Measurements from ENCODE around the gene FAR2.

The FAR2 gene

DNA sequence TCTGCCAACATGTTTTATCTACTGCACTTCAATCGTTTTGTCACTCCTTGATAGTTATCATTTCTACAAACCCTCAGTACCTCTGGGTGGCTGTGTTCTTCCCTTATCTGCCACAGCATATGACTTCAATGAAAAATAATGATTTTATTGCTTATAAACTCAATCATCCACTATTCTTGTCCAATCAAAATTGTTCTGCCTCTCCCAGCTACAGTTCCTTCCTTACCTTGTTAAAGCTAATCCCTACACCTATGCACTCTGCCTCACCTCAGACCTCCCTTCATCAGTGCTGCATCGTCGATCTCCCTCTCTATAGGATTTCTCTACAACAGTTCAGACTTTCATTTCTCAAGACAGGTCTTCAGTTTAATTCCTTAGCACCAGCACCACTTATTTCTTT lies 173.1 kb downstream of the FAR2 start:
- Histone ChIP-seq H3K4me3 (replicated peaks; ENCODE audit: insufficient read depth, low read length) (no peak overlapping the region), H3K27me3 (ENCODE audit: insufficient read depth, poor library complexity, severe bottlenecking) (no peaks in the 10 kb centered on the region), H3K27ac (replicated peaks) (no peak overlapping the region)
- no peak for DNase-seq (ENCODE audit: low read depth in 1 of 2, low spot score in 1 of 2)
- TF ChIP-seq, protein P1, sequence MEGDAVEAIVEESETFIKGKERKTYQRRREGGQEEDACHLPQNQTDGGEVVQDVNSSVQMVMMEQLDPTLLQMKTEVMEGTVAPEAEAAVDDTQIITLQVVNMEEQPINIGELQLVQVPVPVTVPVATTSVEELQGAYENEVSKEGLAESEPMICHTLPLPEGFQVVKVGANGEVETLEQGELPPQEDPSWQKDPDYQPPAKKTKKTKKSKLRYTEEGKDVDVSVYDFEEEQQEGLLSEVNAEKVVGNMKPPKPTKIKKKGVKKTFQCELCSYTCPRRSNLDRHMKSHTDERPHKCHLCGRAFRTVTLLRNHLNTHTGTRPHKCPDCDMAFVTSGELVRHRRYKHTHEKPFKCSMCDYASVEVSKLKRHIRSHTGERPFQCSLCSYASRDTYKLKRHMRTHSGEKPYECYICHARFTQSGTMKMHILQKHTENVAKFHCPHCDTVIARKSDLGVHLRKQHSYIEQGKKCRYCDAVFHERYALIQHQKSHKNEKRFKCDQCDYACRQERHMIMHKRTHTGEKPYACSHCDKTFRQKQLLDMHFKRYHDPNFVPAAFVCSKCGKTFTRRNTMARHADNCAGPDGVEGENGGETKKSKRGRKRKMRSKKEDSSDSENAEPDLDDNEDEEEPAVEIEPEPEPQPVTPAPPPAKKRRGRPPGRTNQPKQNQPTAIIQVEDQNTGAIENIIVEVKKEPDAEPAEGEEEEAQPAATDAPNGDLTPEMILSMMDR (IDR thresholded peaks at IDR 0.05; ENCODE audit: insufficient read depth, low read length) = no peak
- TF ChIP-seq, protein P2, sequence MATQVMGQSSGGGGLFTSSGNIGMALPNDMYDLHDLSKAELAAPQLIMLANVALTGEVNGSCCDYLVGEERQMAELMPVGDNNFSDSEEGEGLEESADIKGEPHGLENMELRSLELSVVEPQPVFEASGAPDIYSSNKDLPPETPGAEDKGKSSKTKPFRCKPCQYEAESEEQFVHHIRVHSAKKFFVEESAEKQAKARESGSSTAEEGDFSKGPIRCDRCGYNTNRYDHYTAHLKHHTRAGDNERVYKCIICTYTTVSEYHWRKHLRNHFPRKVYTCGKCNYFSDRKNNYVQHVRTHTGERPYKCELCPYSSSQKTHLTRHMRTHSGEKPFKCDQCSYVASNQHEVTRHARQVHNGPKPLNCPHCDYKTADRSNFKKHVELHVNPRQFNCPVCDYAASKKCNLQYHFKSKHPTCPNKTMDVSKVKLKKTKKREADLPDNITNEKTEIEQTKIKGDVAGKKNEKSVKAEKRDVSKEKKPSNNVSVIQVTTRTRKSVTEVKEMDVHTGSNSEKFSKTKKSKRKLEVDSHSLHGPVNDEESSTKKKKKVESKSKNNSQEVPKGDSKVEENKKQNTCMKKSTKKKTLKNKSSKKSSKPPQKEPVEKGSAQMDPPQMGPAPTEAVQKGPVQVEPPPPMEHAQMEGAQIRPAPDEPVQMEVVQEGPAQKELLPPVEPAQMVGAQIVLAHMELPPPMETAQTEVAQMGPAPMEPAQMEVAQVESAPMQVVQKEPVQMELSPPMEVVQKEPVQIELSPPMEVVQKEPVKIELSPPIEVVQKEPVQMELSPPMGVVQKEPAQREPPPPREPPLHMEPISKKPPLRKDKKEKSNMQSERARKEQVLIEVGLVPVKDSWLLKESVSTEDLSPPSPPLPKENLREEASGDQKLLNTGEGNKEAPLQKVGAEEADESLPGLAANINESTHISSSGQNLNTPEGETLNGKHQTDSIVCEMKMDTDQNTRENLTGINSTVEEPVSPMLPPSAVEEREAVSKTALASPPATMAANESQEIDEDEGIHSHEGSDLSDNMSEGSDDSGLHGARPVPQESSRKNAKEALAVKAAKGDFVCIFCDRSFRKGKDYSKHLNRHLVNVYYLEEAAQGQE (IDR thresholded peaks at IDR 0.05; ENCODE audit: insufficient replicate concordance, low read depth) = no peak
- TF ChIP-seq POLR2AphosphoS5 (IDR thresholded peaks at IDR 0.05; ENCODE audit: low read depth) = no peak
- no peak for TF ChIP-seq SPI1 (IDR thresholded peaks at IDR 0.05; ENCODE audit: borderline replicate concordance, low read depth)
- no peak for TF ChIP-seq GABPA (IDR thresholded peaks at IDR 0.05; ENCODE audit: low read depth)

DNA sequence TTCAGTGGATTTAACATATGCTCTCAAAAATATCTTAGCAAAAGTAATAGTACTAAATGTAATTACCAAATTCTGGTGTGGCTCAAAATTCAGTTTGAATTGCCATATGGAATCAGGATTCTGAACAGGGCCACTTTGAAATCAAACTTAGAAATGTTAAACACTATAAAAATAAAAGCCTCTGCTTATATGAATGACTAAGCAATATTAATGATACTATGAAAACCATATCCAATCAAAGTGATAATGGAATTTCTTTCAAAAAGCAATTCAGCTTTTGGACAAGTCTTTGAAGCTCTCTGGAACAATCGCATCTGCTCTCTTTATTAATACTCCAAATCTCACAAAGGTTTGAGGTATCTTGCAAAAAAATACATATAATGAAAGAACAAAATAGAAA lies 180.3 kb downstream of the FAR2 start:
- DNase-seq (ENCODE audit: low read depth in 1 of 2, low spot score in 1 of 2) = no peak
- Histone ChIP-seq H3K27ac (replicated peaks) (no peak overlapping the region), H3K4me3 (replicated peaks; ENCODE audit: insufficient read depth, low read length) (no peak overlapping the region), H3K27me3 (ENCODE audit: insufficient read depth, poor library complexity, severe bottlenecking) (no peaks in the 10 kb centered on the region)
- TF ChIP-seq GABPA (IDR thresholded peaks at IDR 0.05; ENCODE audit: low read depth) (no peak), POLR2AphosphoS5 (IDR thresholded peaks at IDR 0.05; ENCODE audit: low read depth) (no peak), SPI1 (IDR thresholded peaks at IDR 0.05; ENCODE audit: borderline replicate concordance, low read depth) (no peak)
- TF ChIP-seq, protein P1 (IDR thresholded peaks at IDR 0.05; ENCODE audit: insufficient read depth, low read length) = no peak
- TF ChIP-seq, protein P2 (IDR thresholded peaks at IDR 0.05; ENCODE audit: insufficient replicate concordance, low read depth) = no peak

DNA sequence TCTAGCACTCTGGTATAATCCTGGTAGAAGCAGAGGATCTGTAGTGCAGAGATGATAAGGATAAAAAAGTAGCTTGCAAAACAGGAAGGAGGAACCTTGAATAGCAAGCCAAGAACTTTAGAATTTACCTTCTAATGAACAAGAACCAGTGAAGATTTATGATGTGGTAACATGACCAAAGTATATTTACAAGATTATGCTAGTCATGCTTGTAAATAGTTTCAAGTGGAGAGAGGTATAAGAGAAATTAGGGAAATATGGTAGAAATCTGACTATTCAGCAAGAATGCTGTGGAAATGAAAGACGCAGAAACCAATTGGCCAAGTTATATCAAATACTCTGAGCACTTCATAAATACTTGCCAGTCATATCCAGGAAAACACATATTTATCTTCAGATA lies 184.1 kb downstream of the FAR2 start:
- TF ChIP-seq, protein P2 (IDR thresholded peaks at IDR 0.05; ENCODE audit: insufficient replicate concordance, low read depth) = no peak
- TF ChIP-seq SPI1 (IDR thresholded peaks at IDR 0.05; ENCODE audit: borderline replicate concordance, low read depth) (no peak), GABPA (IDR thresholded peaks at IDR 0.05; ENCODE audit: low read depth) (no peak), POLR2AphosphoS5 (IDR thresholded peaks at IDR 0.05; ENCODE audit: low read depth) (no peak)
- TF ChIP-seq, protein P1 (IDR thresholded peaks at IDR 0.05; ENCODE audit: insufficient read depth, low read length) = no peak
- no peak for DNase-seq (ENCODE audit: low read depth in 1 of 2, low spot score in 1 of 2)
- Histone ChIP-seq H3K4me3 (replicated peaks; ENCODE audit: insufficient read depth, low read length) (no peak overlapping the region), H3K27ac (replicated peaks) (no peak overlapping the region), H3K27me3 (ENCODE audit: insufficient read depth, poor library complexity, severe bottlenecking) (no peaks in the 10 kb centered on the region)

All from HL-60 (cell line).